HepG2 (cell line): ENCODE measurements around the gene RPL39. TPM values are rescaled to one million over a fixed set of nuclear protein-coding genes. Genes with fewer than 3 reads are reported as not detected.

ENCODE experiments used
- ATAC-seq: fragments of 200-7000 bp; cut with Tn5 transposase; 3 replicates; pipeline ENCODE4 v1.9.1; 2020; ENCODE audit warnings: mild to moderate bottlenecking, moderate library complexity
- BruUV-seq: library from RNA; stranded (reverse); fragments of 400-500 nt; replicated peaks from 2 replicates; lab custom pipeline; 2021; lab: Mats Ljungman, UMichigan
- CTCF ChIA-PET: fragments of 300-600 bp; formaldehyde crosslinking; extraction: SDS; loops from one replicate; lab custom pipeline; 2021; ENCODE audit warnings: low total read pairs, inconsistent platforms, low intra/inter-chr PET ratio; lab: Yijun Ruan, JAX
- POLR2A ChIA-PET: fragments of 350-600 bp; sonication (Branson Sonifier 250); formaldehyde crosslinking; loops from one replicate; lab custom pipeline; 2020; ENCODE audit warnings: antibody characterized with exemption, inconsistent platforms; lab: Yijun Ruan, JAX
- DNase-seq: peaks from one replicate; pipeline ENCODE4 v3.0.0-alpha.2; 2015; ENCODE audit warnings: low spot score
- FAIRE-seq: peaks from 3 replicates; lab custom pipeline; 2011; peaks lifted over from hg19 to GRCh38; lab: Jason Lieb, UNC
- H2AFZ ChIP-seq: one replicate; pipeline ENCODE4 v1.6.1; 2011; ENCODE audit warnings: low read length, inconsistent platforms
- H3K27ac ChIP-seq: fragments of 300-600 bp; 3 replicates; pipeline ENCODE4 v1.8.0; 2011; ENCODE audit warnings: mixed run types, mild to moderate bottlenecking, mixed read lengths, low read length, inconsistent platforms; ENCODE audit not compliant: insufficient read depth; ENCODE audit errors: extremely low read length
- H3K27me3 ChIP-seq, 2 experiments: fragments of 200-600 bp in 1 of 2; 2 replicates in 1 of 2; 3 replicates in 1 of 2; pipeline versions ENCODE4 v1.6.0 to v1.8.0; 2011; ENCODE audit warnings: low read length in 2 of 2, mild to moderate bottlenecking in 2 of 2, moderate library complexity in 2 of 2, inconsistent platforms in 1 of 2; ENCODE audit not compliant: insufficient read depth in 2 of 2, control insufficient read depth in 1 of 2
- H3K36me3 ChIP-seq, 2 experiments: fragments of 200-600 bp in 1 of 2; replicated peaks in 1 of 2; 2 replicates in 1 of 2; 3 replicates in 1 of 2; pipeline versions ENCODE4 v1.5.1 to v1.8.0; 2011; ENCODE audit warnings: low read length in 2 of 2, inconsistent platforms in 1 of 2; ENCODE audit not compliant: insufficient read depth in 2 of 2, control insufficient read depth in 1 of 2
- H3K4me1 ChIP-seq: 2 replicates; pipeline ENCODE4 v1.5.1; 2012; ENCODE audit warnings: low read length, inconsistent platforms; ENCODE audit not compliant: insufficient read depth
- H3K4me2 ChIP-seq: 2 replicates; pipeline ENCODE4 v1.6.0; 2011; ENCODE audit warnings: low read depth, low read length, inconsistent platforms
- H3K4me3 ChIP-seq, 3 experiments: fragments of 200-600 bp in 1 of 3; sonication (generic), shearing (Covaris generic) in 1 of 3; replicated peaks in 1 of 3; 2 replicates each; pipeline ENCODE4 v1.5.1; 2011 to 2016; ENCODE audit warnings: low read length in 3 of 3, inconsistent platforms in 2 of 3, low read depth in 2 of 3, mild to moderate bottlenecking in 2 of 3, control low read depth in 1 of 3, mixed read lengths in 1 of 3; ENCODE audit not compliant: insufficient read depth in 1 of 3
- H3K79me2 ChIP-seq: one replicate; pipeline ENCODE4 v1.6.1; 2011; ENCODE audit warnings: low read length, inconsistent platforms; ENCODE audit not compliant: insufficient read depth
- H3K9ac ChIP-seq: 2 replicates; pipeline ENCODE4 v1.6.0; 2011; ENCODE audit warnings: mild to moderate bottlenecking, low read depth, low read length, inconsistent platforms; ENCODE audit not compliant: insufficient read depth
- H3K9me3 ChIP-seq: 2 replicates; pipeline ENCODE4 v1.5.1; 2012; ENCODE audit warnings: mild to moderate bottlenecking, low read length
- H4K20me1 ChIP-seq: 2 replicates; pipeline ENCODE4 v1.6.0; 2011; ENCODE audit warnings: inconsistent platforms, mild to moderate bottlenecking, low read length, moderate library complexity; ENCODE audit not compliant: insufficient read depth
- CENPBD1 ChIP-seq: sonication (generic); formaldehyde crosslinking; IDR thresholded peaks from 2 replicates; pipeline ENCODE4 v1.8.0; 2022; ENCODE audit warnings: missing genetic modification reagents, low read depth, mild to moderate bottlenecking, borderline replicate concordance
- CERS6 ChIP-seq: sonication (generic); formaldehyde crosslinking; IDR thresholded peaks from 2 replicates; pipeline ENCODE4 v1.5.0; 2020; ENCODE audit warnings: missing genetic modification reagents
- GPBP1L1 ChIP-seq: sonication (generic); formaldehyde crosslinking; IDR thresholded peaks from 2 replicates; pipeline ENCODE4 v1.5.0; 2020; ENCODE audit warnings: mild to moderate bottlenecking, missing genetic modification reagents
- KDM5B ChIP-seq: sonication (generic); formaldehyde crosslinking; IDR thresholded peaks from 2 replicates; pipeline ENCODE4 v1.4.0; 2020; ENCODE audit warnings: missing genetic modification reagents, mild to moderate bottlenecking, borderline replicate concordance
- MEF2D ChIP-seq: sonication (generic); formaldehyde crosslinking; IDR thresholded peaks from 2 replicates; pipeline ENCODE4 v1.5.1; 2020; ENCODE audit warnings: mild to moderate bottlenecking, missing genetic modification reagents
- NR2F2 ChIP-seq: IDR thresholded peaks from 2 replicates; pipeline ENCODE4 v1.6.1; 2012; ENCODE audit warnings: low read depth, inconsistent platforms, borderline replicate concordance
- PCBP1 ChIP-seq: fragments of 200-400 bp; formaldehyde crosslinking; IDR thresholded peaks from 2 replicates; pipeline ENCODE4 v1.6.1; 2017; ENCODE audit warnings: mild to moderate bottlenecking, low read depth, low read length, borderline replicate concordance
- SAP130 ChIP-seq: IDR thresholded peaks from 2 replicates; pipeline ENCODE4 v1.6.1; 2016; ENCODE audit warnings: low read depth
- ZNF382 ChIP-seq: sonication (generic); formaldehyde crosslinking; IDR thresholded peaks from 2 replicates; pipeline ENCODE4 v1.5.0; 2020; ENCODE audit warnings: missing genetic modification reagents, mild to moderate bottlenecking, borderline replicate concordance
- ZNF563 ChIP-seq: sonication (generic); formaldehyde crosslinking; IDR thresholded peaks from 2 replicates; pipeline ENCODE4 v1.8.0; 2022; ENCODE audit warnings: mild to moderate bottlenecking, moderate library complexity, missing genetic modification reagents
- ZNF703 ChIP-seq: sonication (generic); formaldehyde crosslinking; IDR thresholded peaks from 2 replicates; pipeline ENCODE4 v1.5.1; 2020; ENCODE audit warnings: missing genetic modification reagents, mild to moderate bottlenecking, moderate library complexity, borderline replicate concordance
- ZNF746 ChIP-seq: sonication (generic); formaldehyde crosslinking; IDR thresholded peaks from 2 replicates; pipeline ENCODE4 v1.8.0; 2022; ENCODE audit warnings: mild to moderate bottlenecking, missing genetic modification reagents
- ZNF891 ChIP-seq: sonication (generic); formaldehyde crosslinking; IDR thresholded peaks from 2 replicates; pipeline ENCODE4 v1.5.0; 2020; ENCODE audit warnings: mild to moderate bottlenecking, missing genetic modification reagents
- ZUFSP ChIP-seq: sonication (generic); formaldehyde crosslinking; IDR thresholded peaks from 2 replicates; pipeline ENCODE4 v1.9.0; 2021; ENCODE audit warnings: missing genetic modification reagents, mild to moderate bottlenecking, borderline replicate concordance
- WGBS: methylation state at CpG from one replicate; pipeline ENCODE4 v1.1.6; 2017; ENCODE audit warnings: low lambda C conversion rate; 5-methylcytosine and 5-hydroxymethylcytosine counted together
- in situ Hi-C: cut with HindIII; loops from 2 replicates; pipeline ENCODE4 v1.10.0; 2017; ENCODE audit warnings: low pct_unique_long_range_greater_than_20kb; ENCODE audit not compliant: extremely low pct_ligation_motif_present
- intact Hi-C: fragments of 100-400 bp; cut with micrococcal nuclease; formaldehyde crosslinking; loops from one replicate; pipeline ENCODE4 v1.10.0; 2022; ENCODE audit not compliant: unreplicated experiment
- polyA plus RNA-seq, 8 experiments: library from polyadenylated mRNA; depleted of rRNA in 3 of 8; stranded (reverse) in 7 of 8; unstranded in 1 of 8; fragments of >200 nt; fragmentation: Illumina TruSeq in 4 of 8; extraction: Trizol in 4 of 8; gene quantifications; 2 replicates each; pipeline versions ENCODE4 v1.2.1 to v1.2.3, GENCODE V29; 2011 to 2016; ENCODE audit warnings: low read depth in 4 of 8, missing spikeins in 1 of 8, mixed read lengths in 1 of 8; ENCODE audit not compliant: insufficient read depth in 1 of 8
- total RNA-seq, 5 experiments: library from RNA; depleted of rRNA; stranded (reverse); fragments of >200 nt; fragmentation: Illumina TruSeq; extraction: Trizol; gene quantifications; 2 replicates each; pipeline ENCODE4 v1.2.3, GENCODE V29; 2016; ENCODE audit warnings: low read depth in 1 of 5
- TF ChIP-seq, protein P1 (sequence below): sonication (generic); formaldehyde crosslinking; IDR thresholded peaks from 2 replicates; pipeline ENCODE4 v1.4.0; 2020; ENCODE audit warnings: missing genetic modification reagents, borderline replicate concordance
- TF ChIP-seq, protein P2 (sequence below): sonication (generic); formaldehyde crosslinking; IDR thresholded peaks from 2 replicates; pipeline ENCODE4 v1.8.1; 2022; ENCODE audit warnings: mild to moderate bottlenecking, missing genetic modification reagents
- TF ChIP-seq, protein P3 (sequence below): IDR thresholded peaks from 2 replicates; pipeline ENCODE4 v1.6.1; 2016; ENCODE audit warnings: missing genetic modification reagents, missing compliant biosample characterization

The RPL39 gene
- total and polyA plus RNA-seq, 2 of the 13 experiments (the other 11 are each of a cell fraction or from before 2014, with no cell fraction given): 2,312 to 3,547 TPM

- TF ChIP-seq CENPBD1 (CRISPR knock-in tag): no peak
- TF ChIP-seq CERS6: no peak
- TF ChIP-seq, protein P1, sequence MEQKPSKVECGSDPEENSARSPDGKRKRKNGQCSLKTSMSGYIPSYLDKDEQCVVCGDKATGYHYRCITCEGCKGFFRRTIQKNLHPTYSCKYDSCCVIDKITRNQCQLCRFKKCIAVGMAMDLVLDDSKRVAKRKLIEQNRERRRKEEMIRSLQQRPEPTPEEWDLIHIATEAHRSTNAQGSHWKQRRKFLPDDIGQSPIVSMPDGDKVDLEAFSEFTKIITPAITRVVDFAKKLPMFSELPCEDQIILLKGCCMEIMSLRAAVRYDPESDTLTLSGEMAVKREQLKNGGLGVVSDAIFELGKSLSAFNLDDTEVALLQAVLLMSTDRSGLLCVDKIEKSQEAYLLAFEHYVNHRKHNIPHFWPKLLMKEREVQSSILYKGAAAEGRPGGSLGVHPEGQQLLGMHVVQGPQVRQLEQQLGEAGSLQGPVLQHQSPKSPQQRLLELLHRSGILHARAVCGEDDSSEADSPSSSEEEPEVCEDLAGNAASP: no peak
- no peak for TF ChIP-seq MEF2D (CRISPR knock-in tag)
- no peak for TF ChIP-seq ZNF382
- no peak for TF ChIP-seq NR2F2
- no peak for TF ChIP-seq ZUFSP (CRISPR knock-in tag)
These were observed 42.5 kb upstream of the RPL39 start (continued) for GRCh38 chrX:119833905-119834304.

- ChIA-PET POLR2A (no interaction called here), CTCF (no interaction called here)
- 100% methylated on average over 5 of the region's 5 CpGs for WGBS
- Histone ChIP-seq H2AFZ (no peak overlapping the region), H3K36me3 (no peaks in the 10 kb centered on the region), H3K4me1 (peaks cover 29% of the 10 kb centered on the region), H4K20me1 (no peaks in the 10 kb centered on the region), H3K79me2 (no peaks in the 10 kb centered on the region), H3K4me2 (no peak overlapping the region), H3K4me3 (no peak overlapping the region), H3K27me3 (no peaks in the 10 kb centered on the region), H3K27ac (no peak overlapping the region), H3K9ac (no peak overlapping the region), H3K9me3 (no peaks in the 10 kb centered on the region)
- no peak for FAIRE-seq
- in situ Hi-C loops (no loop called here), intact Hi-C loops (no loop called here)
- ATAC-seq: no peak
- no peak for DNase-seq
- no TSS peak for BruUV-seq
- TF ChIP-seq GPBP1L1 (CRISPR knock-in tag): no peak
- TF ChIP-seq ZNF891: no peak
- TF ChIP-seq, protein P2, sequence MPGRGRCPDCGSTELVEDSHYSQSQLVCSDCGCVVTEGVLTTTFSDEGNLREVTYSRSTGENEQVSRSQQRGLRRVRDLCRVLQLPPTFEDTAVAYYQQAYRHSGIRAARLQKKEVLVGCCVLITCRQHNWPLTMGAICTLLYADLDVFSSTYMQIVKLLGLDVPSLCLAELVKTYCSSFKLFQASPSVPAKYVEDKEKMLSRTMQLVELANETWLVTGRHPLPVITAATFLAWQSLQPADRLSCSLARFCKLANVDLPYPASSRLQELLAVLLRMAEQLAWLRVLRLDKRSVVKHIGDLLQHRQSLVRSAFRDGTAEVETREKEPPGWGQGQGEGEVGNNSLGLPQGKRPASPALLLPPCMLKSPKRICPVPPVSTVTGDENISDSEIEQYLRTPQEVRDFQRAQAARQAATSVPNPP (CRISPR knock-in tag): no peak
- no peak for TF ChIP-seq SAP130 (CRISPR knock-in tag)
- TF ChIP-seq ZNF703 (CRISPR knock-in tag): no peak
- no peak for TF ChIP-seq ZNF746 (CRISPR knock-in tag)
- TF ChIP-seq PCBP1: no peak
- TF ChIP-seq, protein P3, sequence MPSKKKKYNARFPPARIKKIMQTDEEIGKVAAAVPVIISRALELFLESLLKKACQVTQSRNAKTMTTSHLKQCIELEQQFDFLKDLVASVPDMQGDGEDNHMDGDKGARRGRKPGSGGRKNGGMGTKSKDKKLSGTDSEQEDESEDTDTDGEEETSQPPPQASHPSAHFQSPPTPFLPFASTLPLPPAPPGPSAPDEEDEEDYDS (CRISPR knock-in tag): no peak
- TF ChIP-seq KDM5B: no peak
- TF ChIP-seq ZNF563 (CRISPR knock-in tag): no peak
These were observed 37.0 kb upstream of the RPL39 start for GRCh38 chrX:119828446-119828845.
